HG02763 (cell line): ENCODE data around the gene SIRT7.

Experiments
- ATAC-seq: cut with Tn5 transposase; IDR thresholded peaks from one replicate; pipeline ENCODE4 v1.9.1; 2021; ENCODE audit warnings: mild to moderate bottlenecking, moderate library complexity; ENCODE audit not compliant: unreplicated experiment

SIRT7 gene

GRCh38 chr17:81933178-81933699 is 15.3 kb upstream of the SIRT7 start:
- ATAC-seq, result no peak

- no peak for ATAC-seq
Observed at GRCh38 chr17:81932333-81932983, 14.5 kb upstream of the SIRT7 start.

- ATAC-seq, result no peak
Observed at GRCh38 chr17:81931557-81932332, 13.8 kb upstream of the SIRT7 start.

DNA sequence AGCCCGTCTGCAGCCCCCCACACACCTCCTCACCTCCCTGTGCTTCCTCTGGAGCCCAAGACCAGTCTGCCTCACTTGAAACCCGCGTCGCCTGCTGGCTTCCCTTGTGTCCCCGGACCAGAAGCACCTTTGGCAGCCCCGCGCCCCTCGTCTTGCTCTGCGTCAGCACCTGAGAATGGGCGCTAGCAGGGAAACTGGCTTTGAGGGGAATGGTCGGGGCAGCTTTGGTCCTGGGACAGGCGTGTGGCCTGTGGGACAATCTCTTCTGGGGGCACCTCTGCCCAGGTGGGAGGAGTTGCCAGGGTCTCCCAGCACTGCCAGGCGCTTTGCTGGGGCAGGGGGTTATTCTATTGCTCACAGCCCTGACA is 13.2 kb upstream of the SIRT7 start:
- no peak for ATAC-seq

DNA sequence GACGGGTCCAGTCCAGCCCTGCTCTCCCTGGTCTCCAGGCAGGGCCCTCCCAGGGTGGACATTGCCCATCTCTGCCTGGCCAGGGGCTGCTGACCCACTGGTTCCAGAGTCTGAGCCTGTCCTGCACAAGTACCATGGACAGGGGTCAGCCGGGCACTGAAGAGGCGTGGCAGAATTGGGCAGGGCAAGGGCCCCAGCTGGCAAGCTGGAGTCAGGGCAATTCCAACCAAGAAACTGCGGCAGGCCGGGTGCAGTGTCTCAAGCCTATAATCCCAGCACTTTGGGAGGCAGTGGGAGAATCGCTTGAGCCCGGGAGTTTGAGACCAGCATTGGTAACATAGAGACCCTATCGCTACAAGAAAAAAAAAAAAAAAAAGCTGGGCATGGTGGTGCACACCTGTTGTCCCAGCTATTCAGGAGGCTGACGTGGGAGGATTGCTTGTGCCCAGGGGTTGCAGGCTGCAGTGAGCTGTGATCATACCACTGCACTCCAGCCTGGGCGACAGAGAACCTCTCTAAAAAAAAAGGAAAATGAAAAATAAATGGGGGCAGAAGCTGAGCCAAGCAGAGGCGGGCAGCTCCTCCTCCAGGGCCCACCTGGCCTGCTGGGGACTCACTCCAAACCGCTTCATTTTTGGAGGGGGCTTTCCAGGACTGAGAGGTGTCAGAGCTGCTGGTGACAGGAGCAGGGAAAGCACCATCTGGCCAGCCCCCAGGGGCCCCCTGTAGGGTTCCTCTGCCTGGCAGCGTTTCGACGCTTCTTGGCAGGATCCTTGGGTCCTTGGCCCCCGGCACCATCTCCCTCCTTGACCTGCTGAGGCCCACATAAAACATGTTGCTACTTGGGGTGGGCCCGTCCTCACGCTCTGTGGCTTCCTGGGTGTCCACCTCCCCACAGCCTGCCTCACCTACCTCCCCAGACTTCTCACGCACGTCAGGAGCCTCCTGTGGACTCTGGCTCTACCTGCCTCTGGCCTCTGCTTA is 12.5 kb upstream of the SIRT7 start:
- ATAC-seq, result no peak

DNA sequence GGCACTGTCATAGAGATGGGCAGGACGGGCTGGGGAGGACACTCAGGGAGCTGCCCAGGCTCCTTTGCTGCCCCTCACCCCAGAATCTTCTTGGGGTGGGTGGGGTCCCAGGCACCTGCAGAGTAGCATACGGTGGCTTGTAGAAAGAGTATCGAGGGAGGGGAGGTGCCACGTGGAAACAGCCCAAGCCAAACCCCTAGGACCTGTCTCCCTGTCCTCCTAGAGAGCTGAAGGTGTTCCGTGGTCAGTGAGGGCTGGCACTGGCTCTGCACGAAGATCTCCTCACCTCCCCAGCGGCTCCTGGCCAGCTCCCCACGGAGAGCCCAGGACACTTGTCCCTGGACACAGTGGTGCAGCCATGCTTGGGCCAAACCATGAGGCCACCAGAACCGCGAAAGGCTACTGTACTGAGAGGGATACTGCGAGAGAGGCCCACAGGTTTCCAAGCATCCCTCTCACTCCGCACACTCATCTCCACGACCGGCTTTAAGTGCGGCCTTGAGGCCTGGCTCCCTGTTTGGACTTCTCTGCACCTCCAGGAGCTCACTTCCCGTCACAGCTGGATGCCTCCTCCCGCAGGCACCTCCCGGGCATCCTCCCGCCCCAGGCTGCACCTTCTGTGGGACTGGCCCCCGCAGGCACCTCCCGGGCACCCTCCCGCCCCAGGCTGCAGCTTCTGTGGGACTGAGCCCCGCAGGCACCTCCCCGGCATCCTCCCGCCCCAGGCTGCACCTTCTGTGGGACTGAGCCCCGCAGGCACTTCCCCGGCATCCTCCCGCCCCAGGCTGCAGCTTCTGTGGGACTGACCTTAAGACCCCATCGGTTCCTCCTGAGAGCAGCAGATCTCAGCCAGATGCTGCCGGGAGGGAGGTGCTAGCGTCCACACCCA is 11.5 kb upstream of the SIRT7 start:
- ATAC-seq, result no peak

GRCh38 chr17:81928544-81929252 is 10.7 kb upstream of the SIRT7 start:
- no peak for ATAC-seq

DNA sequence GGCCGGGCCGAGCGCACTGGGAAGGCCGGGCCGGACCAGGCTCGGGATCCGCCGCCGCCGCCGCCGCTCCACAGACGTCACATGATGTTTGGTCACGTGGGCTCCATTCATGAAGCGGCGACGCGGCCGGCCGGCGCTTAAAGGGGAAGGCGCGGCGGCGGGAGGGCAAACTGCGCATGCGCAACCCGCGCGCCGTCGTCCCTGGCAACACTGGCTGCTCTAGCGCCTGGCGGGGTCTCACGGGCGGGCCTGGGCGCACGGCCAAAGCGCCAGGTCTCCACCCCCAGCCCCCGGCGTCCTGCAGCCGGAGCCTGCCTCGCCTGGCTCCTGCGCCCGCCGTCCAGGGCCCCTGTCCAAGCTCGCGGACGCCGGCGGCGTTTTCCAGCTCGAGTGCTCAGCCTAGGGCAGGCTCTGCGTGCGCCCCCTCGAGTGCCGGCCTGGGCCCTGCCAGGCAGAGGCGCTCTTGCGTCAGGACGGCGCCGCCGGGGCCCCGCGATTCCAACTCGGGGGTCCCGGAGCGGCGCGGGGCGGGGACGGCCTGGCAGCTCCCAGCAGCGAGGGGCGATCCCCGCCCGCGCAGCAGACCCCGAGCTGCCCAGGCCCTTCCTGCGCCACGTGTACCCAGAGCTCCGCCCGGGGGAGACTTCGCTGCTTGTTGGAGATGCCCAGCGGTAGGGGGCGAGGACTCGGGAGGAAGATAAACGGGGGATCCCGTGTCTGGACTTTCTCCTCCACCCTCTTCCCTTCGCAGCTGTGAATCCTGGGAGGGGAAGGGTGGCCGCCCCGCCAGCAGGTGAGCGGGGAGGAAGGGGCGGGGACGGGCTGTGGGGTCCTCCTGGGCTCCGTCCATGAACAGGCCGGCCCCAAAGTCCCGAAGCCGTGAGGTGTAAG is 9.9 kb upstream of the SIRT7 start, which contains the start of gene MAFG:
Gene MAFG (minus strand): TSS at position 83 of the 891 bp plus-strand sequence. CDS start 4,550 bp downstream, outside the sequence.
- ATAC-seq, result peak; percentile 69

DNA sequence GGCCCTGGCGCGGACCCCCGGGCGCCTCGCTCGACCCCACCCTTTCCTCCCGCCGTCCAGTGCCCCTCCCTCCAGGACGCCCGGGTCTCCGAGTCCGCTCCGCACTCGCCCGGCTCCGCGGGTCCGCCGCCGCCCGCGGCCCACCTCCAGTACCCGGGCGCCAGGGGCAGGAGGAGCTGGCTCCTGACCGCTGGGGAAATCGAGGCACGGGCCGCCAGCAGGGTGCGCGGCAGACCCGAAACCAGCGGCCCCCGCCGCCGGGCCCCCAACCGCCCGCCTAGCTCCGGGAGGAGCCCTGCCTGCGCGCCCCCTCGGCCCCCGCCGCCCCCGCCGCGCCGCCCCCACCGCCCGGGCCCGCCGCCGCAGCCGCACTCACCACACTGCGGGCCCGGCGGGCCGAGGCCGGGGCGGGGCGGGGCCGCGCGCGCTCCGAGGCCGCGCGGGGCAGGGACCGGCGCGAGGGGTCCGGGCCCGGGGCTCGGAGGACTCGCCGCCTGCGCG is 9.2 kb upstream of the SIRT7 start:
- ATAC-seq, result peak; percentile 2

DNA sequence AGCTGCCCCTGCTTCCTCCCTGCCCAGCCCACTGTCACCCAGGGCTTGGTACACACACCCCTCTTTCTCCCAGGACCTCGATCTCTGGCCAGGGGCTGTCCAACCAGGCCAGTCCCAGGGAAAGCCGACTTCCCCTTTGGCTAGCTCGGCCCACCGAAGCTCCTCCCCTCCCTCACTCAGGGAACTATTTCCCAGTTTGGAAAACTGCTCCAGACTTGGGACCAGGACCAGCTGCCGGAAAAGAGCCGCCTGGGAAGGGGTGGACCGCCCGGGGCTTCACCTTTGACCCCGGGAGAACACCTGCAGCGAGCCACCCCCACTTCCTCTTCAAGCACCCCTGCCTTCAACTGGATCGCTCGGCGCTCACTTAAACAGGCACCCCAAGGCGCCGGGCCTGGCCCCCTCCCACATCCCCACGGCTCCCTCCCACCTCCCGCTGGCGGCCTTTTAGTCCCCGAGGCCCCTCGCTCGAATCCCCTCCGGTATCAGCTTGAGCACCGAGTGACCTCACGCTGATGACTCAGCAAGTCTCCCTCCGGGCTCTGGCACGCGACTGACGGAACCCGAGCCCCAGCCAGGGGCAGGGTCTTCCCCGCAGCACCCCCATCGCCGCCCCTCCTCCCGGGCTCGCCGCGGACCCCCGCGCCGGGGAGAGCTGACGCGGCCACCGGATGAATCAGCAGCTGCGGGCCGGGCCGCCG is 8.6 kb upstream of the SIRT7 start:
- ATAC-seq, result peak; percentile 16

- no peak for ATAC-seq
Observed at GRCh38 chr17:81925860-81926450, 8.0 kb upstream of the SIRT7 start.

DNA sequence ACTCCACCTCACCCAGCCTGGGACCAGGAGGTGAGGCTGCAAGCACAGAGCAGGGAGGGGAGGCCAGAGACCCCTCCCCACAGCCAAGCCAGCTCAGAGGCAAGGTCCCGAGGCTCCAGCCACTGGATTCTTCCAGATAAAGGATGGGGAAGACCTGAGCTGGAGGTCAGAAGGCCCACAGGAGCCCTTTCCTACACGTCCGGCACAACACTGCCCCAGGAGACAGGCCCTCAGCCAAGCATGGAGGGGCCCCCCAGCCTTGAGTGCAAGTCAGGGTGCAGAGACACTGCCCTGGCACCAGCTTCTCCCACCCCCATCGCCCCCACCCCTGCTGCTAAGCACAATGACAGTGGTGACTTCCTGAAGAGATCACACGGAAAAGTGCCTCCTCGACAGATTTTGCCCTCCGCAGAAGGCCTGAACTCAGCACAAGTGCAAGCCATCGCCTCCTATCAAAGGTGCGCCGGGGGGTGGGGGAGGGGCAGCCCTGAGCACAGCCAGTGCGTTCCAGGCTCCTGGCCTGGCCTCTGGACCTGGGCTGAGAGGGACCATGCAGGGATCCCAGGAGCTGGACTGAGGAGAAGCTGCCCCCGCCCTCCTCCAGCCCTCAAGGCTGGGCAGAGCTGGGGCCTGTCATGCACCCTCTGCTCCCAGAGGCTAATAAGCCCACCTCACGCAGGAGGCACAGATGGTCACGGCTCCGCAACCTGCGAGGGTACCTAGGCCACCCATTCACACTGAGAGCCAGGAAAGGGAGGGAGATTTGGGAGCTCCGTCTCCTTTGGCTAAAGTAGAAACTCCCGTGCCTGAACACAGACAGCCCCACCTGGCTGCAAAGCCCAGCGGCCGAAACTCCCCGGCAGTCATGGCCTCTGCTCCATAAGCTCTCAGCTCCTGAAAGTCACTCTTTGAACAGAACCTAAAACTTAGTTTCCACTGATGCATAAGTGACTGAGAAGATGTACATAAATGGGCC is 6.9 kb upstream of the SIRT7 start:
- no peak for ATAC-seq

DNA sequence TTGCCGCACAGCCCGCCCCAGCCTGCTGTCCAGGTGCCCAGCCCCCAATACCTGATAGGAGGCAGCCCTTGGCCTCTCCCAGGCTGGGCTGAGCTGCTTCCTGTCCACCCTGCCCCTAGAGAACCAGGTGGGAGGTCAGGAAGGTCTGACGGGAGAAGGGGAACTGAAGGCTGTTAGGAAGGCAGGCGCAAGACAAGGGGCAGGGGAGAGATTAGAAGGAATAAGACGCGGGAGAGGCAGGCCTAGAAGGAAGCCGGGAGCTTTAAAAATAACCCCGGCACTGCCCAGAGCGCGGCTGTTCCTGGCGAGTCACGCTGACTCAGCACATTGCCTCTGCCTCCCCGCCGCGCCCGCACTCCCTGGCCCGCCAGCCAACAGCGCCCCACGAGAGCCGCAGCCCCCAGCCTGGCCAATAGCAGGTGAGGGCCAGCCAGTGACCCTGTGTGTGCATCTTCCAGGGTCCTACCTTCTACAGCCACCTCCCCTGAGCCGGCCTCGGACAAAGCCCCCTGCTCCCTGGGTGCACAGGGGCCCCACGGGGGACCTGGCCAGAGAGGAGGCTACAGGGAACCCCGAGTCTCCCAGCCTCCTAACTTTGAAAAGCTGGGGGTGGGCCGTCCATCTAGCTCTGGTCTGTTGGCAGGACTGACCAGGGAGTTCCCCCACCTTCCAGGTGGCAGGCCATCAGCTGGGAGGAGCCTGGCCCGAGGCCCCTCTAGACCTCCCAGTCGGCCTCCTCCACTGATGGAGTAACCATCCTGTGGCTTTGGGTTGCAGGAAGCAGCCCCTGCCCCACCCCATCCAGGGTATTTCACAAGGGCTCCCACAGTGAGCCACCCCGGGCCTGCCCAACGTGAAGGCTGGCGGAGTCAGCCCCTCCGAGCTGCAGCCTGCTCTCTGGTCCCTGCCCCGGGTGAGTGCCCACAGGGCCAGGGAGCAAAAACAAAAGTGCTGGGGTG is 5.6 kb upstream of the SIRT7 start:
- ATAC-seq, result no peak

DNA sequence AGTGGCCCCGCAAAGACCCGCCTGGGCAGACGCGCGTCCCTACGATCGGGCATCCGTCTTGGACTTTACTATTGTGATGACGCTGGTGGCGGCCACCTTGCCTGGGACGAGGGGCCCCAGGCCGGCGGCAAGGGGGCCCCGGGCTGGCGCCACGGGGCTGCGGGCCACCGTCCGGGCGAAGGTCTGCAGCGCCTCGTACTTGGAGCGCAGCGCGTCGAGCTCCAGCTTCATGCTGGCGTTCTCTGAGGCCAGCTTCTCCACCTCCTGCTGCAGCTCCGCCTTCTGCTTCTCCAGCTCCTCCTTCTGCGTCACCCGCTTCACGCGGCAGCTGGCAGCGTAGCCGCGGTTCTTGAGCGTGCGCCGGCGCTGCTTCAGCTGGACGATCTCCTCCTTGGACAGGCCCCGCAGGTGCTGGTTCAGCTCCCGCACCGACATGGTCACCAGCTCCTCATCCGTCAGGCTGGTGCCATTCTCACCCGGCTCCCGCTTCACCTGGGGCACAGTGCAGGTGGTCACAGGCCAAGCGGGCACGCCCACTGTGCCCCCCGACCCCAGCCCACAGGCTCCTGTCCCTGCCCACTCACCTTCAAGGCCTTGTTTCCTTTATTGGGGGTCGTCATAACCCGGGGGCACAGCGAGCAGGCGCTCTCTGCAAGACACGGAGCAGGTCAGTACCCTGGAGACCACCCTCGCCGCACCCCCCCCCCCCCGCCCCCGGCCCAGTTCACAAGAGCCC is 4.8 kb upstream of the SIRT7 start:
- ATAC-seq, result no peak
